HG03045 (cell line): ENCODE results near the gene SORCS2.

Experiments used
- ATAC-seq: cut with Tn5 transposase; IDR thresholded peaks from one replicate; pipeline ENCODE4 v1.9.1; 2021; ENCODE audit warnings: mild to moderate bottlenecking, moderate library complexity; ENCODE audit not compliant: unreplicated experiment

SORCS2 gene

DNA sequence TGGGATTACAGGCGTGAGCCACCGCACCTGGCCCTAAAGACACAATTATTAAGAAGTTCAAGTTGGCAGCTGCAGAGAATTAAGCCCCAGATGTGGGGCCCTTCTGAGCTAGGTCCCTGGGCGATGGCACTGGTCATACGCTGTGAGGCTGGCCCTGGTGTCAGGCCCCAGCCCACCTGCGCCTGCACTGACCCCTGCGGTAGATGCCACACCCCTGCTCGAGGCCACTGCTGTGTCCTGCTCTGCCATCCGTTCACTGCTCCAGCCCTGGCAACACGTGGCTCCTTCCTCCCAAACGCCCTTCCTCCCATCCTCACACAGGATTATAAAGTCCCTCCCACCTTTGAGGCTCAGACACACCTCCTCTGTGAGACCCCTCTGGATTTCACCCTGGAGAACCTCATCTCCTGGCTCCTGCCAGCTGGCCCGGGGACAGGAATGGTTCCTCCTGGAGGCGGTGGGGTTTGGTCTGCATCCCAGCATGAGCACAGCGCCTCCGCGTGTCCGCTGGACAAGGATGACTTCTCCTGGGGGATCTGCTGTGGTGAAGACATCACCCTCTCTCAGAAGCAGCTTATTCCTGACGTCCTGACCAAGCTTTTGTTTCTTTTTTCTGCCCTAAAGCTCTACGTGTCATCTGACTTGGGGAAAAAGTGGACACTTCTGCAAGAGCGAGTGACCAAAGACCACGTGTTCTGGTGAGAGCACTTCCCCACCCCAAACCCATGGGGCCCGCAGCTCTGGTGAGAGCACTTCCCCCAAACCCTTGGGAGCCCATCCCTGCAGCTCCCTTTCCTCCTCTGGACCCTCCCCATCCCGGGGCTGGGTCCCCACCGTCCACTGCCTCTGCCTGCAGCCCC, 461.4 kb downstream of the SORCS2 start:
- ATAC-seq, result no peak

DNA sequence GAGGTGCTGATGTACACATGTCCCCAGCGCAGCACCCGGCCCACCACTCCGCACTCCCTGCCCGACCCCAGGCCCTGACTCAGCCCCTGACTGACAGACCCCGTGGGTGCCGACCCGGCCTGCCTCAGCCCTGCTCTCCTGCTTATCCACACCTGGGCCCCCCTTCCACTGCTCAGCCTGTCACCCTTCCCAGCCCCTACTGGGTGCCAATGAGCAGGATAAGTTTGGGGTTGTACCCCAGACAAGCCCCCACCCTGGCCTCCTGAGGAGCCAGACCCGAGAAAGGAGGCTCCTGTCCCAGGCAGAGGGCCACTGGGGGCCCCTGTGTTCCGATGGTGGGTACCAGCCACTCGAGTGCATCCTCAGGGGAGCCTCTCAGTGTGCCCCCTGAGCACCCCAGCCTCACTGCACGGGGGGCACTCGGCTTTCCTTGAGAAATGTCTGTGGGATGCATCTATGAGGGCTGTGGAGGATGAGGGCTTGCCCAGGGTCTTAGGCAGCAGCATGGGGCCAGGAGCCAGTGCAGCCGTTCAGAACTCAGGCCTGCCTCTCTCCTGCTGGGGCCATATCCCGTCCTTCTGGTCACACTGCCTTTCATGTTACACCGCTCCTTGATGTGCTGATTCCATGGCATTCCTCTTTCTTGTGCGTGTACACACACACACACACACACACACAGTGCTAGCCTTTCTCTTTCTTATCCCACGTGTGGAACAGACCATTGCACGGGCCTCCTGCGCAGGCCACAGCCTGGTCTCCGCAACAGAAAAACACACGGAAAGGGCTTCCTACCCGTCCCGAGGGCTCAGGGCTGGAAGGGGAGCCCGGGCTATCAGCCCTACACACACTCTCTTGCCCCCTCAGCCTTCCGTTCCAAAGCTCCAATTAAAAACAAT, 462.5 kb downstream of the SORCS2 start:
- no peak for ATAC-seq

DNA sequence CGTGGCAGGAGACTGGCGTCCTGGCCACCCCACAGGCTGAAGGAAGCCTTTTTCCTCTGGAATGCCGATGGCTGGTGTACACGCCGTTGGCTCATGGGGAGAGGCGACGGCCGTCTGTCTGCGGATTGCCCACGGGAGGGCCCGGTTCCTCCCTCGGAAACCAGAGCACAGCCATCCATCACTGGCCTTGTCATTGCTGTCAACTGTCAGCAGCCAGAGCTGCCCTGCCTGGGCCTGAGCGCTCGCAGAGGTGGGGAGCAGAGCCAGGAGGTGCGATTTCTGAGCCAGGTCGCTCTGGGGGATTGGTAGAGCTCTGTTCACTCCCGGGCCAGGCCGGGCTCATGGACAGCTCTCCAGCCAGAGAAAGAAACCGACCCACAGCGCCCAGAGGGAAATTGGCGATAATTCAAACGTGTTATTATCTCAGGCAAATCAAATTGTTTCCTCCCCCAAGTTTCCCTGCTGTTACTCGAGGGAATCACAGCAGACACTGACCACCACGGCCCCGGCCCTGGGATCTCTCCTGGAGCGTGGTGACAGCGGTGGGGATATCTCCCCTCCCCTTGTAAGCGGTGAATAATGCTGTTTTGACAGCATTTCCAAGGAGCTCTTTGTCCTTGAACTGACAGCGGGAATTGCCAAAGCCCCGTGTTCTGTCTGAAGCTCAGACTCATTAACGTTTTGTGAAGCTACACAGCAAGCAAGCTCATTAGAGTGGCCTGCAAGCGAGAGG, 463.3 kb downstream of the SORCS2 start:
- ATAC-seq, result no peak

DNA sequence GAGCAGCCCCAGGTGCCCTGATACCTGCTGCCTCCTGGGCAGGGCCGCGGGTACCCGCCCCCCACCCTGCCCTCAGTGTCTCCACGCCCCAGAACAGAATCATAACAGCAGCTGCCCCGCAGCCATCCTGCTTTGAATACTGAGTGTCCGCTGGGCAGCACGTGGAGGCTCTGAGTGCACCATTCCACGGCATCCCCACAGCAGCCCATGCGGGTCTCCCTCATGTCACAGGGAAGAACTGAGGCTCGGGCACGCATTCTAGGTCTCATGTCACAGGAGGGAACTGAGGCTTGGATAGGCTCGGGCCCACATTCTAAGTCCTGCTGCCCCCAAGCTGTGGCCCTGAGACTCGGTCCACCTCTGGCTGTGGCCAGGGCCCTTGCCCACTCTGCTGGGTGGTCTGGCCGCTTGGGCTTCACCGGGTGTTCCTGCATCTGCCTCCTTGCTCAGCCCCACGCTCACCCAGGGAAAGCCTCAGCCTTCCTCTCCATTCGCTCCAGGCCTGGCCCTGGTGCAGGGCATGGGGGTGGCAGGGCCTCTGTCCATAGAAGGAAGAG, 464.0 kb downstream of the SORCS2 start:
- no peak for ATAC-seq

DNA sequence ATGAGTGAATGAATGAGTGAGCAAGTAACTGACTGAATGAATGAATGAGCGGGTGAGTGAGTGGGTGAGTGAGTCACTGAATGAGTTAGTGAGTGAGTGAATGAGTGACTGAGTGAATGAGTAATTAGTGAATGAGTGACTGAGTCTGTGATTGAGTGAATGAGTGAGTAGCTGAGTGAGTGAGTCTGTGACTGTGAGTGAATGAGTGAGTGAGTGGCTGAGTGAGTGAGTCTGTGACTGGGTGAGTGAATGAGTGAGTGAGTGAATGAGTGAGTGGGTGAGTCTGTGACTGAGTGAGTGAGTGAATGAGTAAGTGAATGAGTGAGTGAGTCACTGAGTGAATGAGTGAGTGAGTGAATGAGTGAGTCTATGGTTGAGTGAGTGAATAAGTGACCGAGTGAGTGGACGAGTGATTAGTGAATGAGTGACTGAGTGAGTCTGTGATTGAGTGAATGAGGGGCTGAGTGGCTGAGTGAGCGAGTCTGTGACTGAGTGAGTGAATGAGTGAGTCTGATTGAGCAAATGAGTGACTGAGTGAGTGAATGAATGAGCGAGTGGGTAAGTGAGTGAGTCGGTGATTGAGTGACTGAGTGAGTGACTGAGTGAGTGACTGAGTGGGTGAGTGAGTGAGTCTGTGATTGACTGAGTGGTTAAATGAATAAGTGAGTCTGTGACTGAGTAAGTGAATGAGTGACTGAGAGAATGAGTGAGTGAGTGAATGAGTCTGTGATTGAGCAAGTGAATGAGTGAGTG, 465.4 kb downstream of the SORCS2 start:
- ATAC-seq, result no peak

DNA sequence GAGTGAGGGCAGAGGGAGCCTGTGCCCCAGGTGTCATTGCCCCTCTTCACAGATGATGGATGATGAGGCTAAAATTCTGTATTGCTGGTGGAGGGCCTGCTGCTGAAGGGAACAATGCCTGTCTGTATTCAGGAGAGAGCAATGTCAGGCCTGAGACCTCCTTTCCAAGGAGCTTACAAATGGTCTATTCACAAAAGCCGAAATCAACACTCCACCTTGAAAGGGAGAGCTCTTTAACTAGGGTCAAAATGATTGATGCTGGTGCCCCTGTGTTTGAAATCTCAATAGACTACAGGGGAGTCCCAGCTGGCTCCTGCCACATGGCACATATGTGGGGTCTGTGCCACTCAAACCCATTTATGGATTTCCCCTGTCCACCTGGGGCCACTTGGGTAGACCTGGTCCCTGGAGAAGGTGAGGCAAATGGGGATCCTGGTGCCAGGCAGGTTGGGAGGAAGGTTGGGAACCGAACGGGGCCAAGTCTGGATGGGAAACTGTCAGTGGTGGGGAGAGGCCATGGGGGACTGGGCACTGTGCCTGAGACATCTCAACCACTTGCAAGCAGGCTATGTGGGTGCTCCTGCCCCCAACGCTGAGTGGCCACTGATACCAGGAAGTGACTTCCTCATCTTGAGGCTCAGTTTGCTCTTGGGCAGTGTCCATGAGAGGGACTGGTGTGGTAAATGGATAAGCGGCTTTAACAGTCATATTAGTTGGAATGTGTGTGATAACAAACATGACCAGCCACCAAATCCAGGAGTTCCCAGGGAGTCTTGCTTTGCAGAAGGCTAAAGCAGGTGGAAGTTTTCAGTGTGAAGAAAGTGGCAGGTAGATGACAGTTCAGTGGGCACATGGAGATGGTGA, 466.2 kb downstream of the SORCS2 start:
- no peak for ATAC-seq

DNA sequence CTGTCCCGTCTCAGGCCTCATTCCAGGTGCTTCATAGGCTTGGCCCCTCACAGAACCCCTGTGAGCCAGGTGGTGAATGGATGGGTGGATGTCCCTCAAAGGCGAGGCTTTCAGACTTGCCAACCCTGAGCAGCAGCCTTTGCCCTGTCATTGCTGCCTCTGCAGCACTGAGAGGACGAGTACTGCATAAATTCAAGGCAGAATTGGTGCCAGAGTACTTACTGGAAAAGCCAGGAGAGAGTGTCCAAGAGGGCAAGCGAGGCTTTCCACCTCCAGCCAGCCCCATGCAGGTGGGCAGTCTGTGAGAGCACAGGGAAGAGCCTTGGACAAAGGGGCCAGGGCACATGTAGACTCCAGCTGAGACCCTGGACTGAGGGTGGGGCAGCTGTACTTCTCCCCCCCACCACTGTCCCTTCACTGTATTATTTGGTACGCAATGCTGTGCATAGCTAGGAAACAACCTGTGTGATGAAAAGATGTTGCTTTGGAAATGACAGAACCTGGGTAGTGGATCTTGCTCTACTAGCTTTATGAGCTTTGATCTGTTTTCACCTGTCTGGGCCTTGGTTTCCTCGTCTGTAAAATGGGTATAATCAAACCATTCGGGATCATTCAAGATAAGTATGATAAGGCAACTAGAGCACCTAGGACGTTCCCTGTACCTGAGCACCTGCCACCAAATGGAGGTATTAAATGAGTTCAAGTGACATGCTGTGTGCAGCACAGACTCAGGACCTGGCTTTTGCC, 467.3 kb downstream of the SORCS2 start:
- ATAC-seq, result no peak

DNA sequence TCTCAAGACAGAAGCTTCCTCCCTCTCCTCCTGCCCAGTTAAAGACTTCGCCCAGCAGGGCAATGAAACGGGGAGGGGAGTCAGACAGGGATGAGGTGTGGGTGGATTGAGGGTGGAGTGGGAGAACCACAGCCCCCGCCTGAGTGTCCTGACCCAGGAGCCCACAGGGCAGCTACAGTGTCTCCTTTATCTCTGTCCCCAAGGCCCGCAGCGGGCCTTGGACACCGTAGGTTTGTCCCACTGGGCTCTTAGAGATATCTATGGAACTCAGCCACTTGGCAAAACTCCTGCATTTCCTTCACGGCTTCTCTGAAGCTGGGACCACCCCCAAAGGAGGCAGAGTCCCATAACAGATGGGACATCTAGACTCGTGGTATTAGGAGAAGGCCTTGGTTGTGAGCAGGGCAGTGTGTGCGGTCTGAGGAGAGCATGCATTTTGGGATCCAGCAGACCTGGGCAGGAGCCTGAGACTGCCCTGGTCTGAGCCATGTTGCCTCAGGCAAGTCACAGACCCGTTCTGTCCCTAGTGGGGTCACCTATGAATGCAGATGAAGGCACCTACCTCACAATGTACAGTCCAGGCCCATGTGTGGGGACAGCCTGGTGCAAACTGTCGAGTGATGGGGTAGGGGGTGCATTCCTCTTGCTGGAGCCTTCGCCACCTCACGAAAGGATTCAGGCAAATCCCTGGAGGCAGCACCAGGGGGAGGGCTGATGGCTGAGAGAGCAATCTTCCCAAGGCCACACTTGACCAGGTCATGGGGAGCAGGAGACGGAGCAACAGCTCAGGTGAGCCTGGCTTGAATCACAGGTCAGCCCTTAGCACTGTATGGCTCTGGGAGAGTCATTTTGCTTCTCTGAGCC, 468.1 kb downstream of the SORCS2 start:
- ATAC-seq, result no peak

DNA sequence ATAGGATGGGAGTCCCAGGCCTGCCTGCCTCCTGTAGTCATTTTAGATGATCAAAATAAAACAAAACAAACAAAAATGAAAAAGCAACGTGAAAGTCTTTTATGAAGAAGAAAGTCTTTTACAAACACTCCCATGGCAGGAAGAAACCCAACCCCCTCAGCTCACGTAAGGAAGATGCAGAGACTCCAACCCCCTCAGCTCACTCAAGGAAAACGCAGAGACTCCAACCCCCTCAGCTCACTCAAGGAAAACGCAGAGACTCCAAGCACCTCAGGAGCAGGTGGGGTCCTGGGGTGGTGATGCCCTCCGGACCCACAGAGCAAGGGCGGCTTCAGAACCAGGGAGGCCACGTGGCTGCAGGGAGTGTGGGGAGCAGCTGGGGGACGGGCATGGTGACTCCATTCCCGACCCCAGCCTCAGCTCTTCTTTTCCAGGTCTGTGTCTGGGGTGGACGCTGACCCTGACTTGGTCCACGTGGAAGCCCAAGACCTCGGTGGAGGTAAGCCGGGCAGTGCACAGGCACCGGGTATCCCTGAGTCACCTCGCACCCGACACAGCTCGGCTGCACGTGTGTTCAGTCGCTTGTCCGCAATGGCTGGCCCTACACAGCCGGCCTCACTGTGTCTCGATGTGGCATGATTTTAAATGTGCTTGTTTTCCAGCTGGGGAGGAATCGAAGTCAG, 468.9 kb downstream of the SORCS2 start:
- ATAC-seq, result no peak

DNA sequence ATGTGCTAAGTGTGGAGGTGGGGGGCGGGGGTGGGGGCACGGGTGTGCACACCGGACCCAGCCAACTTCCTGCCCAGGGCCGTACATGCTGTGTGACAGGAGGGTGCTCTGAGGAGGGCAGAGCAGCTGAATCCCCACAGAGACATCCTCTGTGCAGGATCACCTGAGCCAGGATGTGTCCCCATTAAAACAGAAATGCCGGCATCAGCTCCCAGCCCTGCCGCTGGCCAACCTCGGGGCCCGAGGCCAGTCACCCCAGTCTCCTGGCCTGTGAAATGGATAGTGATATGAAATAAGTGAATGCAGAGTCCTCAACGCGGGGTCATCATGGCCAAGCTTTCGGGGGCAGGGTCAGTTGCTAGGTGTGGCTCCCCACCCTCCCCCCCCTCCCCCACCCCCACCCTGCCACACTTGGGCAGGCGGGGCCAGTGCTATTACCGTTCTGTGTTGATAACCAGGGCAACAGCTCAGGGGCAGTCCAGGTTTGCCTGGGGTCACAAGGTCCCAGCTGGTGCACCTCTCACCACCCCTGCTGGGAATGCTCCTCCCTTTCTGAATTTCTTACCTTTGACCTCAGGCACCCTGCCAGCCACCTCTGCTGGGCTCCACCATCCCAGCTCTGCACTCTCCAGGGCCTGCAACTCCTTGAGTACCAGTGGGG, 469.6 kb downstream of the SORCS2 start:
- ATAC-seq, result no peak

DNA sequence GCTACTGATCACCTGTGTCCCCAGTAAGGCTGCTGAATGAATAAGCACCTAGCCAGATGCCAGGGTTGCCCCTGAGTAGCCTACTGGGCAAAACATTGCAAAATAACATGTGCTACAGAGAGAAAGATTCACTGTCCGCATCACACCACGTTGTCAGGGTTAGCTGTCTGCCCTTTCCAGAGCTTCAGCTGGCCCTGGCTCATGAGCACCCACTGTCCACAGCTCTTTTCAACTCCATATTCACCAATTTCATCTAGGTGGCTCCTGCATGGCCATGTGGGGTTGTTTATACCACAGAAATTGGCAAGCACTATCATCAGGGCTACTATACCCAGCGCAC, 470.1 kb downstream of the SORCS2 start:
- no peak for ATAC-seq

DNA sequence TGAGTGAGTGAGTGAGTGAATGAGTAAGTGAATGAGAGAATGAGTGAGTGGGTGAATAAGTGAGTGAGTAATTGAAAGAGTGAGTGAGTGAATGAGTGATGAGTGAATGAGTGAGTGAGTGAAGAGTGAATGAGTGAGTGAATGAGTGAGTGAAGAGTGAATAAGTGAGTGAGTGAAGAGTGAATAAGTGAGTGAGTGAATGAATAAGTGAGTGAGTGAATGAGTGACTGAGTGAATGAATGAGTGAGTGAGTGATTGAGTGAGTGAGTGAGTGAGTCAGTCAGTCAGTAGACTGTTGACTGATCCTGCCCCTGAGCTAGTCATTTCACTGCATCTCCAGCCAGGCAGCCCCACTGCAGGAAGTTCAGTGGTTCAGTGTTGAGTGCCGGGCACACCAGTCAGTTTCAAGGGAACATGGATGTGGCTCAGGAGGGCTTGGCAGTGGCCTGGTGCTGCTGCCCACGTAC, 470.8 kb downstream of the SORCS2 start:
- ATAC-seq, result no peak

DNA sequence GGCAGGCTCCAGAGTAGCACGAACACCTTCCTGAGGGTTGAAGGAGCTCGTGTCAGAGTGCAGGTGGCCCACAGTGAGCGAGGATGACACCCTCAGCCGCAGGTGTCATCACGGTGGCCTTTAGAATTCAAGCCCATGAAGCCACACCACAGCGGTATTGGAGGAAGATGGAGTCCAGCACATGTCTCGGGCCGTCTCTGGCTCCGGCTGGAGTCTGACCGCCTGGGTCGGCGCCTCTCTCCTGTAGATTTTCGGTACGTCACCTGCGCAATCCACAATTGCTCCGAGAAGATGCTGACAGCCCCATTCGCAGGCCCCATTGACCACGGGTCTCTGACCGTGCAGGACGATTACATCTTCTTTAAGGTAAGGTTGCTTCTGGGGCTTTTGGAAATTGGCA, 471.8 kb downstream of the SORCS2 start:
- ATAC-seq, result no peak

DNA sequence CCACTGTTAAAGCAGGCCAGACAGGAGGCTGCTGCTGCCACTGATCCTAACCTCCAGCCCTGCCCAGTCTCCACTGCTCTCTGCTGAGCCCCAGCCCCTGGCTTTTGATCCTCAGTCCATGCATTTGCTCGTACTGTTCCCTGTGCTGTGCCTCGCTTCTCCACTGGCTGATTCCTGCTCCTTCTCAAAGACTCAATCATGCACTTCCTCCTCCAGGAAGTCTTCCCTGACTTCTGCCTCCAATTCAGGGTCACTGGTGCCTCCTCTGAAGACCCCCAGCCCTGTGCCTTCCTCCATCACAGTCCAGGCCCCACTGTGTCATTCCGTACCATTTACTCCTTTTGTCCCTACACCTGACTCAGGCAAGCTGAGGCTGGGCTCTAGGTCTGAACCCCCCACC, 473.0 kb downstream of the SORCS2 start:
- ATAC-seq, result no peak

DNA sequence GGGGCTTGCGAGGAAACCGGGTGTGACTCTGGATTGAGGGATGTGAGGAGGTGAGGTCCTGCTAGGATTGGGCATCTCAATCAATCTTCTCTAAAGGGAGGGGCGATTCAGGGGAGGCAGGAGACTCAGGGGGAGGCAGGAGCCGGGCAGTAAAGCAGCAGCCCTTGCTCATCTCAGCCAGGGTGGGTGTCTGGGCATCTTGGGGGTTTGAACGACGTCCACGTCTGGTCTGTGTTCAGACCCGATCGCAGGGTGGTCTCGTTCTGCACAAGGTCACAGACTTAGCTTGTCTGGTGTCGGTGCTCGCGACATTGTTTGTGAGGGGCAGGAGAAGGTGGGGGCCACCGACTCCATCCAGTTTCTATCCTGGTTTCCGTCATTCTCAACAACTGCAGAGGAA, 473.7 kb downstream of the SORCS2 start:
- no peak for ATAC-seq

DNA sequence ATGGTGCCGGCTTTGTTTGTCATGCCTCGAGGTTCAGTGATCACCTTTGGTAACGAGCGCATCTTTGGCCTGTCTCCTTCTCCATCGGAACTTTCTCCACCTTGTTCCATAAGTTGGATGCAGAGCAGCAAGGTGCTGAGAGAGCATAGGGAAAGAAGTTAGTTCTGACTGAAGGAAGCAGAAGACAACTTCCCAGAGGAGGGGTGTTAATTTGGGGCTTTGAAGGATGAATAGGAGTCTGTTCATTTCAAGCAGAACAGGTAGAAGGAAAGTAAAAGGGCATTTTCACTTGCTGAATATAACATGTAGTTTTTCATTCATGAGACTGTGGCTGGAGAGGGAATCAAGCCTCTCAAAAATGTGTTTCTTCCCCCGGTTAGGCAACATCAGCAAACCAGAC, 474.4 kb downstream of the SORCS2 start:
- ATAC-seq, result no peak

DNA sequence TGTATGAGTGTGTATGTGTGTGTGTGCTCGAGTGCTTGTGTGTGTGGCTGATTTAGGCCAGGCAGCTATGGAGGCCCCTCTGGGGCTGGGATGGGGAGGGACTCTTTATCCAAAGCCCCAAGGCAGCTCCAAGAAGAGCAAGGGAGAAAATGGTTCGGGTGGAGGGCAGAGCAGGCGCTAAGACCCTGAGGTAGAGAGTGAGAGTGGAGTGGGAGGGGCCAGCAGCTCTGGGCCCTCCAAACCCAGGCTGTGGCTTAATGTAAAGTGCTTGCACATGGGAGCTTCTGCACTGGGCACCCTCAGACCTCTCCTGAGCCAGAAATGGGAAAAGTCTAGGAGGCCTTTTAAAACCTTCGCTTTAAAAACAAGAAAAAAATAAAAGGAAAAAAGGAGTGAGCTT, 475.9 kb downstream of the SORCS2 start:
- no peak for ATAC-seq
